WTC11 (cell line): ENCODE measurements around the gene RBPMS2. TPM values are rescaled to one million over a fixed set of nuclear protein-coding genes. Genes with fewer than 3 reads are reported as not detected.

Source experiments
- ATAC-seq: fragments of 200-7000 bp; cut with Tn5 transposase; 2 replicates; pipeline ENCODE4 v1.10.0; 2021; ENCODE audit warnings: mild to moderate bottlenecking, moderate library complexity
- CTCF ChIA-PET: fragments of 300-600 bp; sonication (Branson Sonifier 250); formaldehyde crosslinking; loops from one replicate; lab custom pipeline; 2021; ENCODE audit warnings: antibody characterized with exemption; lab: Charles Lee
- POLR2A ChIA-PET: fragments of 350-600 bp; sonication (Branson Sonifier 250); formaldehyde crosslinking; loops from one replicate; lab custom pipeline; 2021; ENCODE audit warnings: antibody characterized with exemption; lab: Charles Lee
- DNase-seq: peaks from one replicate; pipeline ENCODE4 v3.0.0; 2021; ENCODE audit warnings: low spot score
- H3K27ac Mint-ChIP-seq: 2 replicates; pipeline ENCODE4 v1.8.0; 2021; ENCODE audit warnings: mixed read lengths
- H3K27me3 Mint-ChIP-seq: 2 replicates; pipeline ENCODE4 v1.8.0; 2021; ENCODE audit warnings: low read depth, mild to moderate bottlenecking, moderate library complexity, mixed read lengths
- H3K36me3 Mint-ChIP-seq: 2 replicates; pipeline ENCODE4 v1.8.0; 2021; ENCODE audit warnings: mixed read lengths
- H3K4me1 Mint-ChIP-seq: 2 replicates; pipeline ENCODE4 v1.8.0; 2022; ENCODE audit warnings: mixed read lengths
- H3K4me3 Mint-ChIP-seq: 2 replicates; pipeline ENCODE4 v1.8.0; 2021; ENCODE audit warnings: mild to moderate bottlenecking, moderate library complexity, mixed read lengths
- H3K9me3 Mint-ChIP-seq: 2 replicates; pipeline ENCODE4 v1.8.0; 2021; ENCODE audit warnings: mixed read lengths
- ETV6 ChIP-seq: sonication (generic); formaldehyde crosslinking; IDR thresholded peaks from 2 replicates; pipeline ENCODE4 v1.8.1; 2022; ENCODE audit warnings: mild to moderate bottlenecking, missing genetic modification reagents
- FOXK1 ChIP-seq: sonication (generic); formaldehyde crosslinking; IDR thresholded peaks from 2 replicates; pipeline ENCODE4 v1.8.0; 2022; ENCODE audit warnings: mild to moderate bottlenecking, moderate library complexity, missing genetic modification reagents
- MYBL2 ChIP-seq: sonication (generic); formaldehyde crosslinking; IDR thresholded peaks from 2 replicates; pipeline ENCODE4 v1.8.1; 2023; ENCODE audit warnings: mild to moderate bottlenecking, moderate library complexity, missing genetic modification reagents
- NFE2L1 ChIP-seq: sonication (generic); formaldehyde crosslinking; IDR thresholded peaks from 2 replicates; pipeline ENCODE4 v1.8.1; 2023; ENCODE audit warnings: missing genetic modification reagents
- SP1 ChIP-seq: sonication (generic); formaldehyde crosslinking; conservative IDR thresholded peaks from 2 replicates; pipeline ENCODE4 v1.8.1; 2022; ENCODE audit warnings: missing genetic modification reagents
- TEAD4 ChIP-seq: sonication (generic); formaldehyde crosslinking; IDR thresholded peaks from 2 replicates; pipeline ENCODE4 v1.8.0; 2022; ENCODE audit warnings: mild to moderate bottlenecking, missing genetic modification reagents
- ZNF121 ChIP-seq: sonication (generic); formaldehyde crosslinking; IDR thresholded peaks from 2 replicates; pipeline ENCODE4 v1.8.0; 2023; ENCODE audit warnings: missing genetic modification reagents
- ZNF219 ChIP-seq: sonication (generic); formaldehyde crosslinking; IDR thresholded peaks from 2 replicates; pipeline ENCODE4 v1.8.0; 2023; ENCODE audit warnings: missing genetic modification reagents, mild to moderate bottlenecking, borderline replicate concordance
- ZNF263 ChIP-seq: sonication (generic); formaldehyde crosslinking; IDR thresholded peaks from 2 replicates; pipeline ENCODE4 v1.8.1; 2022; ENCODE audit warnings: low read depth, mild to moderate bottlenecking, moderate library complexity, missing genetic modification reagents
- ZNF317 ChIP-seq: sonication (generic); formaldehyde crosslinking; IDR thresholded peaks from 2 replicates; pipeline ENCODE4 v1.8.1; 2023; ENCODE audit warnings: low read depth, mild to moderate bottlenecking, moderate library complexity, missing genetic modification reagents, borderline replicate concordance
- ZNF425 ChIP-seq: fragments of 250-450 bp; sonication (Bioruptor Pico); conservative IDR thresholded peaks from 2 replicates; pipeline ENCODE4 v1.9.0; 2021; ENCODE audit warnings: mild to moderate bottlenecking
- total RNA-seq: library from RNA; stranded (reverse); gene quantifications from 3 replicates; pipeline ENCODE4 v1.2.3, GENCODE V29; 2021
- TF ChIP-seq, protein P1 (sequence below): fragments of 250-450 bp; sonication (Bioruptor Pico); IDR thresholded peaks from 2 replicates; pipeline ENCODE4 v1.9.0; 2021; ENCODE audit warnings: mild to moderate bottlenecking
- TF ChIP-seq, protein P2 (sequence below): sonication (generic); formaldehyde crosslinking; IDR thresholded peaks from 2 replicates; pipeline ENCODE4 v1.8.1; 2023; ENCODE audit warnings: mild to moderate bottlenecking, missing genetic modification reagents
- TF ChIP-seq, protein P3 (sequence below): sonication (generic); formaldehyde crosslinking; IDR thresholded peaks from 2 replicates; pipeline ENCODE4 v1.8.0; 2022; ENCODE audit warnings: mild to moderate bottlenecking, missing genetic modification reagents
- TF ChIP-seq, protein P4 (sequence below): sonication (generic); formaldehyde crosslinking; IDR thresholded peaks from 2 replicates; pipeline ENCODE4 v1.8.0; 2022; ENCODE audit warnings: mild to moderate bottlenecking, missing genetic modification reagents
- TF ChIP-seq, protein P5 (sequence below): sonication (generic); formaldehyde crosslinking; IDR thresholded peaks from 2 replicates; pipeline ENCODE4 v1.8.1; 2023; ENCODE audit warnings: mild to moderate bottlenecking, missing genetic modification reagents, borderline replicate concordance

RBPMS2 gene
- total RNA-seq, 1 experiment from 2014 or later = 195 TPM

DNA sequence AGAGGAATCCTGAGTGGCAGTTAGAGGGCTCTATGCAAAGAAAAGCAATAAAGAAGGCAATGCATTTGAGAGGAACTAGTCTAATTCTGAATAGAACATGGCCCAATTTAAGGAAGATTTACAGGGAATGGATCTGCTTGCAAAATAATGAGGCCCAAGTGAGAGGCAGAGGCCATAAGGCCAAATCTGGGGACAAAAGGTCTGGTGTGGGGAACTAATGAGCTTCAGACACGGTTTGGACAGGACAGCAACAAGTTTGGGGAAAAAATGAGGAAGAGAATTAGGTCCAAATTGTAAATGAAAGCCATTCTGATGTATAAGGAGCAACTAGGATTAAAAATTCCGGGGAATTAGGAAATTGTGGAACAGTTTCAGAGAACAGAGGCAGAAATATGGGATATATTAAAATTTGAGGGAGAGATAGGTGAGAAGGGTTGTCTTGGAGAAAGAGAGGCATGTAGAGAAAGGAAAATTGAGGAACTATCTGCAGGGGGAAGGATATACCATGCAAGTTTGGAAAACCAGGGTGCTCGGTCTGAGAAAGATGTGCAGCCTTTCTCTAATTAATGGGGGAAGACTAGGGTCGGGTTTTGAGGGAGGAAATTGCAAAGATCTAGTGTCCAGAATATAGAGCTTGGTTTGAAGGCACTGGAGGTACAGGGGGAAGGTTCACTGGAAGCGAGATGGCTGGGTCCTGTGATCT is 73.8 kb downstream of the RBPMS2 start:
- no peak for ATAC-seq
- TF ChIP-seq SP1 (CRISPR knock-in tag) = 0 out of 2 replicates have a peak, but pooled peaks have one; percentile 20
- no peak for TF ChIP-seq ZNF425
- TF ChIP-seq, all 79 proteins: peak for 1
- Mint-ChIP-seq H3K36me3 (peaks cover 24% of the 10 kb centered on the region), H3K4me3 (peak overlapping the region; percentile 82), H3K9me3 (no peaks in the 10 kb centered on the region), H3K27ac (peak overlapping the region; percentile 95), H3K27me3 (no peaks in the 10 kb centered on the region), H3K4me1 (peaks cover 59% of the 10 kb centered on the region)
- DNase-seq = no peak
- ChIA-PET POLR2A (interaction anchor here (0.5 to 3.9 kb wide), 11 partner anchors 11 to 204 kb away, joined by 3 to 33 read pairs (median 6); partner anchors contain the start of gene PIF1), CTCF (interaction anchor here (0.7 to 3.6 kb wide), 11 partner anchors 9 to 314 kb away, joined by 3 to 36 read pairs (median 4); partner anchors contain the start of gene TRIP4)

DNA sequence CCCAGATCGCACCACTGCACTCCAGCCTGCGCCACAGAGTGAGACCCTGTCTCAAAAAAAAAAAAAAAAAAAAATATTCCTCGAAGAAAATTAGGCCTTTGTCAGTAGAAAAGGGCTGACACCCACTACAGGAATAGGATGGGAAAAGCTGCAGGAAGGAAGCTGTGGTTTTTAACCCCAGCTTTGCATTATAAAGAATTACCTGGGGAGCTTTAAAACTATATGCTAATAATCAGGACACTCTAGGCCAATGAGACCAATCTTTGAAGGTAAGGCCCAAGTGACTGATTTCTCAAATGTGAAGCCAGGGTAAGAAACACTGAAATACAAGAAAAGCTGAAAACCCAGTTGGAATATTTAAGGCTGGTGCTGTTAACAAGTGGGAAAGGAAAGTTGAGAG is 74.3 kb downstream of the RBPMS2 start:
- H3K36me3 Mint-ChIP-seq = peaks cover 27% of the 10 kb centered on the region

GRCh38 chr15:64699751-64700388 is 75.5 kb downstream of the RBPMS2 start:
- Mint-ChIP-seq H3K9me3 (no peaks in the 10 kb centered on the region), H3K4me3 (peak overlapping the region; percentile 82), H3K27me3 (no peaks in the 10 kb centered on the region), H3K36me3 (peaks cover 38% of the 10 kb centered on the region), H3K27ac (peak overlapping the region; percentile 95), H3K4me1 (peaks cover 71% of the 10 kb centered on the region)
- CTCF ChIA-PET = interaction anchor here (0.6 to 3.6 kb wide), 13 partner anchors 10 to 205 kb away, joined by 3 to 36 read pairs (median 4); partner anchors contain the start of gene PIF1
- POLR2A ChIA-PET = interaction anchor here (0.5 to 3.9 kb wide), 10 partner anchors 10 to 587 kb away, joined by 3 to 33 read pairs (median 4); no protein-coding TSS in a partner anchor
- peak; percentile 78 for DNase-seq
- peak; percentile 58 for ATAC-seq
- TF ChIP-seq ZNF219 (CRISPR knock-in tag) (no peak), FOXK1 (CRISPR knock-in tag) (peak; percentile 49; the same call in 1 of the 2 replicates), MYBL2 (CRISPR knock-in tag) (no peak), NFE2L1 (no peak), ZNF317 (CRISPR knock-in tag) (no peak), TEAD4 (CRISPR knock-in tag) (no peak)
- TF ChIP-seq, protein P1, sequence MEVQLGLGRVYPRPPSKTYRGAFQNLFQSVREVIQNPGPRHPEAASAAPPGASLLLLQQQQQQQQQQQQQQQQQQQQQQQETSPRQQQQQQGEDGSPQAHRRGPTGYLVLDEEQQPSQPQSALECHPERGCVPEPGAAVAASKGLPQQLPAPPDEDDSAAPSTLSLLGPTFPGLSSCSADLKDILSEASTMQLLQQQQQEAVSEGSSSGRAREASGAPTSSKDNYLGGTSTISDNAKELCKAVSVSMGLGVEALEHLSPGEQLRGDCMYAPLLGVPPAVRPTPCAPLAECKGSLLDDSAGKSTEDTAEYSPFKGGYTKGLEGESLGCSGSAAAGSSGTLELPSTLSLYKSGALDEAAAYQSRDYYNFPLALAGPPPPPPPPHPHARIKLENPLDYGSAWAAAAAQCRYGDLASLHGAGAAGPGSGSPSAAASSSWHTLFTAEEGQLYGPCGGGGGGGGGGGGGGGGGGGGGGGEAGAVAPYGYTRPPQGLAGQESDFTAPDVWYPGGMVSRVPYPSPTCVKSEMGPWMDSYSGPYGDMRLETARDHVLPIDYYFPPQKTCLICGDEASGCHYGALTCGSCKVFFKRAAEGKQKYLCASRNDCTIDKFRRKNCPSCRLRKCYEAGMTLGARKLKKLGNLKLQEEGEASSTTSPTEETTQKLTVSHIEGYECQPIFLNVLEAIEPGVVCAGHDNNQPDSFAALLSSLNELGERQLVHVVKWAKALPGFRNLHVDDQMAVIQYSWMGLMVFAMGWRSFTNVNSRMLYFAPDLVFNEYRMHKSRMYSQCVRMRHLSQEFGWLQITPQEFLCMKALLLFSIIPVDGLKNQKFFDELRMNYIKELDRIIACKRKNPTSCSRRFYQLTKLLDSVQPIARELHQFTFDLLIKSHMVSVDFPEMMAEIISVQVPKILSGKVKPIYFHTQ = no peak
- TF ChIP-seq, protein P2, sequence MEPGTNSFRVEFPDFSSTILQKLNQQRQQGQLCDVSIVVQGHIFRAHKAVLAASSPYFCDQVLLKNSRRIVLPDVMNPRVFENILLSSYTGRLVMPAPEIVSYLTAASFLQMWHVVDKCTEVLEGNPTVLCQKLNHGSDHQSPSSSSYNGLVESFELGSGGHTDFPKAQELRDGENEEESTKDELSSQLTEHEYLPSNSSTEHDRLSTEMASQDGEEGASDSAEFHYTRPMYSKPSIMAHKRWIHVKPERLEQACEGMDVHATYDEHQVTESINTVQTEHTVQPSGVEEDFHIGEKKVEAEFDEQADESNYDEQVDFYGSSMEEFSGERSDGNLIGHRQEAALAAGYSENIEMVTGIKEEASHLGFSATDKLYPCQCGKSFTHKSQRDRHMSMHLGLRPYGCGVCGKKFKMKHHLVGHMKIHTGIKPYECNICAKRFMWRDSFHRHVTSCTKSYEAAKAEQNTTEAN (CRISPR knock-in tag) = no peak
- TF ChIP-seq, protein P3, sequence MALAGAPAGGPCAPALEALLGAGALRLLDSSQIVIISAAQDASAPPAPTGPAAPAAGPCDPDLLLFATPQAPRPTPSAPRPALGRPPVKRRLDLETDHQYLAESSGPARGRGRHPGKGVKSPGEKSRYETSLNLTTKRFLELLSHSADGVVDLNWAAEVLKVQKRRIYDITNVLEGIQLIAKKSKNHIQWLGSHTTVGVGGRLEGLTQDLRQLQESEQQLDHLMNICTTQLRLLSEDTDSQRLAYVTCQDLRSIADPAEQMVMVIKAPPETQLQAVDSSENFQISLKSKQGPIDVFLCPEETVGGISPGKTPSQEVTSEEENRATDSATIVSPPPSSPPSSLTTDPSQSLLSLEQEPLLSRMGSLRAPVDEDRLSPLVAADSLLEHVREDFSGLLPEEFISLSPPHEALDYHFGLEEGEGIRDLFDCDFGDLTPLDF (CRISPR knock-in tag) = no peak
- TF ChIP-seq, protein P4, sequence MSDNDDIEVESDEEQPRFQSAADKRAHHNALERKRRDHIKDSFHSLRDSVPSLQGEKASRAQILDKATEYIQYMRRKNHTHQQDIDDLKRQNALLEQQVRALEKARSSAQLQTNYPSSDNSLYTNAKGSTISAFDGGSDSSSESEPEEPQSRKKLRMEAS (CRISPR knock-in tag) = 0 out of 2 replicates have a peak, but pooled peaks have one; percentile 22
- TF ChIP-seq, protein P5, sequence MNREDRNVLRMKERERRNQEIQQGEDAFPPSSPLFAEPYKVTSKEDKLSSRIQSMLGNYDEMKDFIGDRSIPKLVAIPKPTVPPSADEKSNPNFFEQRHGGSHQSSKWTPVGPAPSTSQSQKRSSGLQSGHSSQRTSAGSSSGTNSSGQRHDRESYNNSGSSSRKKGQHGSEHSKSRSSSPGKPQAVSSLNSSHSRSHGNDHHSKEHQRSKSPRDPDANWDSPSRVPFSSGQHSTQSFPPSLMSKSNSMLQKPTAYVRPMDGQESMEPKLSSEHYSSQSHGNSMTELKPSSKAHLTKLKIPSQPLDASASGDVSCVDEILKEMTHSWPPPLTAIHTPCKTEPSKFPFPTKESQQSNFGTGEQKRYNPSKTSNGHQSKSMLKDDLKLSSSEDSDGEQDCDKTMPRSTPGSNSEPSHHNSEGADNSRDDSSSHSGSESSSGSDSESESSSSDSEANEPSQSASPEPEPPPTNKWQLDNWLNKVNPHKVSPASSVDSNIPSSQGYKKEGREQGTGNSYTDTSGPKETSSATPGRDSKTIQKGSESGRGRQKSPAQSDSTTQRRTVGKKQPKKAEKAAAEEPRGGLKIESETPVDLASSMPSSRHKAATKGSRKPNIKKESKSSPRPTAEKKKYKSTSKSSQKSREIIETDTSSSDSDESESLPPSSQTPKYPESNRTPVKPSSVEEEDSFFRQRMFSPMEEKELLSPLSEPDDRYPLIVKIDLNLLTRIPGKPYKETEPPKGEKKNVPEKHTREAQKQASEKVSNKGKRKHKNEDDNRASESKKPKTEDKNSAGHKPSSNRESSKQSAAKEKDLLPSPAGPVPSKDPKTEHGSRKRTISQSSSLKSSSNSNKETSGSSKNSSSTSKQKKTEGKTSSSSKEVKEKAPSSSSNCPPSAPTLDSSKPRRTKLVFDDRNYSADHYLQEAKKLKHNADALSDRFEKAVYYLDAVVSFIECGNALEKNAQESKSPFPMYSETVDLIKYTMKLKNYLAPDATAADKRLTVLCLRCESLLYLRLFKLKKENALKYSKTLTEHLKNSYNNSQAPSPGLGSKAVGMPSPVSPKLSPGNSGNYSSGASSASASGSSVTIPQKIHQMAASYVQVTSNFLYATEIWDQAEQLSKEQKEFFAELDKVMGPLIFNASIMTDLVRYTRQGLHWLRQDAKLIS (CRISPR knock-in tag) = 0 out of 2 replicates have a peak, but pooled peaks have one; percentile 45

More for the DNA sequence above, 74.3 kb downstream of the RBPMS2 start:
- ChIA-PET CTCF (interaction anchor here (0.7 to 3.6 kb wide), 14 partner anchors 9 to 546 kb away, joined by 3 to 36 read pairs (median 4); partner anchors contain the start of gene TRIP4), POLR2A (interaction anchor here (0.5 to 3.9 kb wide), 10 partner anchors 10 to 204 kb away, joined by 3 to 33 read pairs (median 6); partner anchors contain the start of gene PIF1)
- TF ChIP-seq ZNF263 (CRISPR knock-in tag) (no peak), ETV6 (CRISPR knock-in tag) (peak; percentile 41; the same call in 1 of the 2 replicates), ZNF121 (CRISPR knock-in tag) (no peak)
- H3K27ac Mint-ChIP-seq = peak overlapping the region; percentile 95
- DNase-seq = no peak
- H3K4me3 Mint-ChIP-seq = peak overlapping the region; percentile 82
- H3K9me3 Mint-ChIP-seq = no peaks in the 10 kb centered on the region
- peaks cover 62% of the 10 kb centered on the region for H3K4me1 Mint-ChIP-seq
- H3K27me3 Mint-ChIP-seq = no peaks in the 10 kb centered on the region
- ATAC-seq = peak; percentile 22
